SW480 (cell line): ENCODE measurements around the gene UPK3BL1.
"Not testable (repeated sequence)": the region's sequence is repeated elsewhere in the genome, so short reads cannot be mapped to it uniquely, and the experiment has no call there.

Experiments
- DNase-seq: peaks from one replicate; pipeline ENCODE4 v3.0.0-alpha.2; 2016; ENCODE audit warnings: low spot score

The UPK3BL1 gene

GRCh38 chr7:102642691-102643090, at the start of gene UPK3BL1:
Gene UPK3BL1 (minus strand): TSS chr7:102642791. CDS start chr7:102642741, 50 bp downstream.
- not testable (repeated sequence) for DNase-seq

GRCh38 chr7:102690602-102691001, 48.0 kb upstream of the UPK3BL1 start:
- DNase-seq: not testable (repeated sequence)

GRCh38 chr7:102689436-102690282, 47.1 kb upstream of the UPK3BL1 start:
- DNase-seq: not testable (repeated sequence)

GRCh38 chr7:102688299-102689036, 45.9 kb upstream of the UPK3BL1 start:
- DNase-seq: not testable (repeated sequence)

- not testable (repeated sequence) for DNase-seq
These were observed 40.0 kb upstream of the UPK3BL1 start for GRCh38 chr7:102682560-102682959.

GRCh38 chr7:102680780-102681179, 38.2 kb upstream of the UPK3BL1 start:
- not testable (repeated sequence) for DNase-seq

- DNase-seq: not testable (repeated sequence)
These were observed 33.0 kb upstream of the UPK3BL1 start for GRCh38 chr7:102675545-102675944.

GRCh38 chr7:102673447-102674067, 31.0 kb upstream of the UPK3BL1 start:
- not testable (repeated sequence) for DNase-seq

- not testable (repeated sequence) for DNase-seq
These were observed 29.3 kb upstream of the UPK3BL1 start for GRCh38 chr7:102671956-102672307.

- DNase-seq: peak; percentile 85
These were observed 28.8 kb upstream of the UPK3BL1 start, which contains the start of gene POLR2J2 for GRCh38 chr7:102671166-102671955. Gene POLR2J2 (minus strand): TSS chr7:102671663. CDS start chr7:102671601, 62 bp downstream.

GRCh38 chr7:102667523-102667922, 24.9 kb upstream of the UPK3BL1 start:
- not testable (repeated sequence) for DNase-seq

- not testable (repeated sequence) for DNase-seq
These were observed 24.3 kb upstream of the UPK3BL1 start for GRCh38 chr7:102666850-102667249.

- not testable (repeated sequence) for DNase-seq
These were observed 22.2 kb upstream of the UPK3BL1 start for GRCh38 chr7:102664765-102665164.

- DNase-seq: not testable (repeated sequence)
These were observed 7.3 kb upstream of the UPK3BL1 start, which contains the start of gene SPDYE2B for GRCh38 chr7:102649924-102650323. Gene SPDYE2B (plus strand): TSS chr7:102650319. CDS start chr7:102652349, 2,030 bp downstream.

GRCh38 chr7:102647813-102648212, 5.2 kb upstream of the UPK3BL1 start:
- not testable (repeated sequence) for DNase-seq

GRCh38 chr7:102643404-102643803, 813 bp upstream of the UPK3BL1 start:
- DNase-seq: not testable (repeated sequence)

- DNase-seq: not testable (repeated sequence)
These were observed 3.7 kb downstream of the UPK3BL1 start for GRCh38 chr7:102638848-102639247.

GRCh38 chr7:102636956-102637355, 5.6 kb downstream of the UPK3BL1 start:
- DNase-seq: not testable (repeated sequence)

GRCh38 chr7:102635354-102635753, 7.2 kb downstream of the UPK3BL1 start:
- not testable (repeated sequence) for DNase-seq

GRCh38 chr7:102634299-102634698, 8.3 kb downstream of the UPK3BL1 start:
- DNase-seq: not testable (repeated sequence)

- not testable (repeated sequence) for DNase-seq
These were observed 12.0 kb downstream of the UPK3BL1 start for GRCh38 chr7:102630622-102631021.
